Measurements from ENCODE around the gene APBA1. TPM values are rescaled to one million over a fixed set of nuclear protein-coding genes. Genes with fewer than 3 reads are reported as not detected.

Gene APBA1
- total and polyA plus RNA-seq, 2 of the 4 experiments (the other 2 are of a cell fraction) = 3.8 to 5.1 TPM

DNA sequence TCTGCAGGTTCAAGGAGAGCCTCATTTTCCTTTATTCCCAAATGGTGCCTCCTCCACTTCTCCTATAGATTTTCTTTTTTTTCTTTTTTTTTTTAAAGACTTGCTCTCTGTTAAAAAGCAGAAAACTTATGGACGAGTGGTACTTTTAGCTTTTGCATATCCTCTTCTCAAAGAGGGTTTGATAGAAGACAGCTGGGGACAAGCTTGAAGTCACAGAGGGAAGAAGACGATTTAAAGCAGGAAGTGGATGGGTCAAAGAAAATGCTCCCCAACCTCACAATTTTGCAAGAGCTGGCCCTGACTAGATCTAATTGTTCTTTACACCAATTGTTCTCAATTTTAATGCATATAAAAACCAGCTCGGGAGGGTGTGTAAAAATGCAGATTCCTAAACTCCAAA is 48.9 kb downstream of the APBA1 start:
- in situ Hi-C loops (cut with MboI; ENCODE audit: low sequenced_read_pairs) = no loop called here
- Histone ChIP-seq H3K9ac (ENCODE audit: low read depth, low read length) (no peak overlapping the region), H2AK9ac (replicated peaks; ENCODE audit: low read depth, low read length, poor library complexity) (no peak overlapping the region), H3K9me3 (ENCODE audit: control insufficient read depth, insufficient read depth, low read length) (no peaks in the 10 kb centered on the region), H4K5ac (ENCODE audit: low read depth, low read length) (no peak overlapping the region), H2BK5ac (ENCODE audit: low read depth, low read length, poor library complexity, severe bottlenecking) (no peak overlapping the region), H4K20me1 (ENCODE audit: insufficient read depth, low read length) (no peaks in the 10 kb centered on the region), H3K14ac (replicated peaks; ENCODE audit: low read depth, low read length) (no peak overlapping the region), H2BK120ac (ENCODE audit: low read depth, low read length) (no peak overlapping the region), H3K4me1 (ENCODE audit: control insufficient read depth, insufficient read depth, low read length) (0 out of 2 replicates have a peak, but pooled peaks cover 1% of the 10 kb centered on the region), H2BK15ac (ENCODE audit: low read depth, low read length) (no peak overlapping the region), H3K23ac (ENCODE audit: low read depth, low read length) (no peak overlapping the region), H3K18ac (ENCODE audit: low read depth, low read length) (no peak overlapping the region), H3K79me1 (ENCODE audit: low read depth in 1 of 2, low read length in 2 of 2) (peaks cover 0 to 9% of the 10 kb centered on the region in 2 experiments; a peak in 1 of 4 replicates), H2BK20ac (ENCODE audit: low read depth, low read length) (no peak overlapping the region), H3K4me3 (ENCODE audit: insufficient read depth, low read depth, low read length) (no peak overlapping the region), H4K8ac (ENCODE audit: low read depth in 2 of 2, low read length in 2 of 2) (no peak overlapping the region), H3K4me2 (ENCODE audit: low read depth, low read length) (no peak overlapping the region), H3K27ac (ENCODE audit: insufficient read depth, low read length) (no peak overlapping the region), H3K9me1 (ENCODE audit: insufficient read depth, low read length) (no peaks in the 10 kb centered on the region), H2AK5ac (ENCODE audit: low read depth, low read length) (no peak overlapping the region), H2AFZ (replicated peaks; ENCODE audit: low read length, poor library complexity) (no peak overlapping the region), H3K36me3 (ENCODE audit: control insufficient read depth, insufficient read depth, low read length) (no peaks in the 10 kb centered on the region), H3K56ac (ENCODE audit: extremely low read depth, insufficient read depth, low read length) (no peak overlapping the region), H3K4ac (ENCODE audit: low read depth, low read length) (no peak overlapping the region), H3K27me3 (ENCODE audit: control insufficient read depth, insufficient read depth, low read length) (no peaks in the 10 kb centered on the region), H4K91ac (ENCODE audit: insufficient read depth, low read depth, low read length) (no peak overlapping the region)
- dilution Hi-C loops (cut with HindIII; ENCODE audit: low sequenced_read_pairs, unreplicated experiment) = no loop called here
- TF ChIP-seq RCOR1 (IDR thresholded peaks at IDR 0.05; ENCODE audit: insufficient replicate concordance, low read length) = no peak
- TF ChIP-seq, protein P1, sequence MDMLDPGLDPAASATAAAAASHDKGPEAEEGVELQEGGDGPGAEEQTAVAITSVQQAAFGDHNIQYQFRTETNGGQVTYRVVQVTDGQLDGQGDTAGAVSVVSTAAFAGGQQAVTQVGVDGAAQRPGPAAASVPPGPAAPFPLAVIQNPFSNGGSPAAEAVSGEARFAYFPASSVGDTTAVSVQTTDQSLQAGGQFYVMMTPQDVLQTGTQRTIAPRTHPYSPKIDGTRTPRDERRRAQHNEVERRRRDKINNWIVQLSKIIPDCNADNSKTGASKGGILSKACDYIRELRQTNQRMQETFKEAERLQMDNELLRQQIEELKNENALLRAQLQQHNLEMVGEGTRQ (IDR thresholded peaks at IDR 0.05; ENCODE audit: low read depth, low read length) = no peak
- TF ChIP-seq MAZ (IDR thresholded peaks at IDR 0.05; ENCODE audit: borderline replicate concordance, low read depth, low read length) = no peak
- TF ChIP-seq MXI1 (IDR thresholded peaks at IDR 0.05; ENCODE audit: borderline replicate concordance, low read depth, low read length) = no peak
- TF ChIP-seq MAFK (IDR thresholded peaks at IDR 0.05; ENCODE audit: low read depth, low read length) = no peak
- ChIA-PET CTCF (no interaction called here), POLR2A (ENCODE audit: unreplicated experiment) (no interaction called here)
- ATAC-seq (ENCODE audit: low read depth) = no peak
- no CpG with 5 or more reads among the region's 3 CpGs for WGBS, 2 experiments (ENCODE audit: extremely low coverage in 2 of 2, insufficient read length in 1 of 2)
- no peak for DNase-seq
- intact Hi-C loops (cut with micrococcal nuclease) = no loop called here
- no TSS peak for BruUV-seq (replicated peaks)

All from IMR-90 (cell line).